Measurements from ENCODE around the gene RALGAPA1.
"Not testable (repeated sequence)": the region's sequence is repeated elsewhere in the genome, so short reads cannot be mapped to it uniquely, and the experiment has no call there.

The RALGAPA1 gene

GRCh38 chr14:35740215-35740614 lies 68.9 kb downstream of the RALGAPA1 start:
- Histone ChIP-seq H3K79me2 (ENCODE audit: low read length) (no peaks in the 10 kb centered on the region), H3K4me3 (ENCODE audit: low read length) (no peak overlapping the region), H3K36me3 (replicated peaks; ENCODE audit: low read depth, low read length) (peaks cover 4% of the 10 kb centered on the region), H3K27ac (ENCODE audit: low read length) (no peak overlapping the region), H3K4me2 (ENCODE audit: low read length) (no peak overlapping the region), H3K9ac (ENCODE audit: low read length) (no peak overlapping the region), H2AFZ (ENCODE audit: low read depth, low read length) (no peak overlapping the region), H4K20me1 (ENCODE audit: insufficient read depth, low read length) (no peaks in the 10 kb centered on the region), H3K27me3 (ENCODE audit: low read depth, low read length) (no peaks in the 10 kb centered on the region), H3K4me1 (ENCODE audit: low read length) (no peaks in the 10 kb centered on the region), H3K9me3 (ENCODE audit: insufficient read depth, low read length) (no peaks in the 10 kb centered on the region)
- TF ChIP-seq CTCF (IDR thresholded peaks at IDR 0.05; ENCODE audit: low read depth, low read length) (no peak), EZH2phosphoT487 (IDR thresholded peaks at IDR 0.05; ENCODE audit: low read depth) (no peak)

GRCh38 chr14:35735163-35735562 lies 73.9 kb downstream of the RALGAPA1 start:
- H3K36me3 ChIP-seq (replicated peaks; ENCODE audit: low read depth, low read length); H2AFZ ChIP-seq (ENCODE audit: low read depth, low read length); H4K20me1 ChIP-seq (ENCODE audit: insufficient read depth, low read length); H3K27me3 ChIP-seq (ENCODE audit: low read depth, low read length); H3K9me3 ChIP-seq (ENCODE audit: insufficient read depth, low read length); H3K79me2 ChIP-seq (ENCODE audit: low read length); H3K4me3 ChIP-seq (ENCODE audit: low read length); H3K27ac ChIP-seq (ENCODE audit: low read length); H3K9ac ChIP-seq (ENCODE audit: low read length); H3K4me1 ChIP-seq (ENCODE audit: low read length); H3K4me2 ChIP-seq (ENCODE audit: low read length): not testable (repeated sequence)

GRCh38 chr14:35733510-35733909 lies 75.6 kb downstream of the RALGAPA1 start:
- H3K27me3 ChIP-seq (ENCODE audit: low read depth, low read length); H3K36me3 ChIP-seq (replicated peaks; ENCODE audit: low read depth, low read length); H3K9ac ChIP-seq (ENCODE audit: low read length); H3K4me1 ChIP-seq (ENCODE audit: low read length); H3K4me2 ChIP-seq (ENCODE audit: low read length); H3K79me2 ChIP-seq (ENCODE audit: low read length); H3K27ac ChIP-seq (ENCODE audit: low read length); H4K20me1 ChIP-seq (ENCODE audit: insufficient read depth, low read length); H3K9me3 ChIP-seq (ENCODE audit: insufficient read depth, low read length); H3K4me3 ChIP-seq (ENCODE audit: low read length); H2AFZ ChIP-seq (ENCODE audit: low read depth, low read length): not testable (repeated sequence)

- no peak overlapping the region for H3K4me3 ChIP-seq (ENCODE audit: low read length)
- H3K4me2 ChIP-seq (ENCODE audit: low read length) = no peak overlapping the region
- no peak overlapping the region for H2AFZ ChIP-seq (ENCODE audit: low read depth, low read length)
- no peaks in the 10 kb centered on the region for H3K27me3 ChIP-seq (ENCODE audit: low read depth, low read length)
- H3K4me1 ChIP-seq (ENCODE audit: low read length) = no peaks in the 10 kb centered on the region
- peaks cover 2% of the 10 kb centered on the region for H3K36me3 ChIP-seq (replicated peaks; ENCODE audit: low read depth, low read length)
- no peaks in the 10 kb centered on the region for H3K79me2 ChIP-seq (ENCODE audit: low read length)
- no peak for TF ChIP-seq EZH2phosphoT487 (IDR thresholded peaks at IDR 0.05; ENCODE audit: low read depth)
- no peak for TF ChIP-seq CTCF (IDR thresholded peaks at IDR 0.05; ENCODE audit: low read depth, low read length)
- H4K20me1 ChIP-seq (ENCODE audit: insufficient read depth, low read length) = no peaks in the 10 kb centered on the region
- H3K9me3 ChIP-seq (ENCODE audit: insufficient read depth, low read length) = no peaks in the 10 kb centered on the region
- H3K27ac ChIP-seq (ENCODE audit: low read length) = no peak overlapping the region
- no peak overlapping the region for H3K9ac ChIP-seq (ENCODE audit: low read length)
Measured at GRCh38 chr14:35730871-35731270, 78.2 kb downstream of the RALGAPA1 start.

- no peaks in the 10 kb centered on the region for H3K79me2 ChIP-seq (ENCODE audit: low read length)
- no peak overlapping the region for H3K4me2 ChIP-seq (ENCODE audit: low read length)
- TF ChIP-seq CTCF (IDR thresholded peaks at IDR 0.05; ENCODE audit: low read depth, low read length) = no peak
- no peak for TF ChIP-seq EZH2phosphoT487 (IDR thresholded peaks at IDR 0.05; ENCODE audit: low read depth)
- H3K27ac ChIP-seq (ENCODE audit: low read length) = no peak overlapping the region
- H4K20me1 ChIP-seq (ENCODE audit: insufficient read depth, low read length) = no peaks in the 10 kb centered on the region
- no peak overlapping the region for H3K9ac ChIP-seq (ENCODE audit: low read length)
- H3K4me1 ChIP-seq (ENCODE audit: low read length) = no peaks in the 10 kb centered on the region
- no peaks in the 10 kb centered on the region for H3K36me3 ChIP-seq (replicated peaks; ENCODE audit: low read depth, low read length)
- H2AFZ ChIP-seq (ENCODE audit: low read depth, low read length) = no peak overlapping the region
- H3K4me3 ChIP-seq (ENCODE audit: low read length) = no peak overlapping the region
- H3K9me3 ChIP-seq (ENCODE audit: insufficient read depth, low read length) = no peaks in the 10 kb centered on the region
- no peaks in the 10 kb centered on the region for H3K27me3 ChIP-seq (ENCODE audit: low read depth, low read length)
Measured at GRCh38 chr14:35727764-35728163, 81.3 kb downstream of the RALGAPA1 start.
